Inferior parietal cortex (tissue), 1 donor: ENCODE results near the gene GRK1.

Source experiments
- DNase-seq: peaks from one replicate; pipeline ENCODE4 v3.0.0-alpha.2; 2016; ENCODE audit errors: extremely low spot score

Gene GRK1

GRCh38 chr13:113632706-113633484 is 34.1 kb upstream of the GRK1 start:
- DNase-seq = no peak

- DNase-seq = no peak
These were observed 33.5 kb upstream of the GRK1 start for GRCh38 chr13:113633485-113633873.

GRCh38 chr13:113634279-113635047 is 32.6 kb upstream of the GRK1 start:
- no peak for DNase-seq

- DNase-seq = no peak
These were observed 32.0 kb upstream of the GRK1 start for GRCh38 chr13:113635048-113635420.

- DNase-seq = no peak
These were observed 31.3 kb upstream of the GRK1 start for GRCh38 chr13:113635709-113636108.

- no peak for DNase-seq
These were observed 30.6 kb upstream of the GRK1 start for GRCh38 chr13:113636266-113636963.

GRCh38 chr13:113637262-113638160 is 29.5 kb upstream of the GRK1 start:
- DNase-seq = no peak

- no peak for DNase-seq
These were observed 28.8 kb upstream of the GRK1 start for GRCh38 chr13:113638173-113638746.

GRCh38 chr13:113638806-113639205 is 28.2 kb upstream of the GRK1 start:
- DNase-seq = no peak

GRCh38 chr13:113639616-113640262 is 27.3 kb upstream of the GRK1 start:
- no peak for DNase-seq

- DNase-seq = no peak
These were observed 25.6 kb upstream of the GRK1 start for GRCh38 chr13:113641426-113641825.

GRCh38 chr13:113642563-113642962 is 24.5 kb upstream of the GRK1 start:
- DNase-seq = no peak

- DNase-seq = no peak
These were observed 23.4 kb upstream of the GRK1 start for GRCh38 chr13:113643593-113643992.

GRCh38 chr13:113644800-113645199 is 22.2 kb upstream of the GRK1 start:
- DNase-seq = no peak

- DNase-seq = no peak
These were observed 21.7 kb upstream of the GRK1 start for GRCh38 chr13:113645329-113645728.

GRCh38 chr13:113646376-113646775 is 20.6 kb upstream of the GRK1 start:
- no peak for DNase-seq

GRCh38 chr13:113646921-113647340 is 20.1 kb upstream of the GRK1 start:
- no peak for DNase-seq

GRCh38 chr13:113647351-113648215 is 19.4 kb upstream of the GRK1 start:
- DNase-seq = peak; percentile 74

GRCh38 chr13:113648216-113648610 is 18.8 kb upstream of the GRK1 start:
- no peak for DNase-seq

GRCh38 chr13:113649212-113649611 is 17.8 kb upstream of the GRK1 start:
- no peak for DNase-seq
